HG02678 (cell line): ENCODE data around the gene PRKX.
"Not testable (repeated sequence)": the region's sequence is repeated elsewhere in the genome, so short reads cannot be mapped to it uniquely, and the experiment has no call there.

Experiments
- ATAC-seq: cut with Tn5 transposase; IDR thresholded peaks from one replicate; pipeline ENCODE4 v1.9.1; 2021; ENCODE audit warnings: mild to moderate bottlenecking, moderate library complexity; ENCODE audit not compliant: unreplicated experiment

PRKX gene

GRCh38 chrX:3585719-3586118 is 127.7 kb downstream of the PRKX start:
- ATAC-seq, result no peak

GRCh38 chrX:3584415-3584996 is 128.9 kb downstream of the PRKX start:
- ATAC-seq, result no peak

GRCh38 chrX:3582451-3582850 is 131.0 kb downstream of the PRKX start:
- no peak for ATAC-seq

GRCh38 chrX:3581609-3582108 is 131.8 kb downstream of the PRKX start:
- ATAC-seq, result no peak

- ATAC-seq, result no peak
Observed at GRCh38 chrX:3577551-3577950, 135.9 kb downstream of the PRKX start.

GRCh38 chrX:3576886-3577501 is 136.5 kb downstream of the PRKX start:
- no peak for ATAC-seq

GRCh38 chrX:3567686-3568085 is 145.8 kb downstream of the PRKX start:
- no peak for ATAC-seq

GRCh38 chrX:3563451-3563850 is 150.0 kb downstream of the PRKX start:
- ATAC-seq, result no peak

- ATAC-seq, result not testable (repeated sequence)
Observed at GRCh38 chrX:3560010-3560409, 153.4 kb downstream of the PRKX start.
